Bronchial epithelial cell (primary cell): ENCODE results near the gene MAMDC2. TPM values are rescaled to one million over a fixed set of nuclear protein-coding genes. Genes with fewer than 3 reads are reported as not detected.

Source experiments
- DNase-seq: peaks from one replicate; pipeline ENCODE4 v3.0.0-alpha.2; 2010; ENCODE audit warnings: low read depth
- FAIRE-seq: peaks from 2 replicates; lab custom pipeline; 2011; peaks lifted over from hg19 to GRCh38; lab: Jason Lieb, UNC
- H3K27me3 ChIP-seq: 2 replicates; pipeline ENCODE4 v1.5.1; 2011; ENCODE audit warnings: low read length; ENCODE audit not compliant: control insufficient read depth, insufficient read depth
- H3K36me3 ChIP-seq: 2 replicates; pipeline ENCODE4 v1.5.1; 2011; ENCODE audit warnings: low read length; ENCODE audit not compliant: control insufficient read depth, insufficient read depth
- H3K4me3 ChIP-seq: 2 replicates; pipeline ENCODE4 v1.5.1; 2011; ENCODE audit warnings: mild to moderate bottlenecking, low read depth, low read length, control low read depth
- total RNA-seq: library from RNA; depleted of rRNA; stranded (reverse); fragments of >200 nt; gene quantifications from 2 replicates; pipeline ENCODE4 v1.2.1, GENCODE V29; 2014
- TF ChIP-seq, protein P1 (sequence below): IDR thresholded peaks from 2 replicates; pipeline ENCODE4 v1.5.1; 2011; ENCODE audit warnings: mild to moderate bottlenecking, moderate library complexity, low read length, control low read depth, inconsistent platforms; ENCODE audit not compliant: insufficient read depth, severe bottlenecking

MAMDC2 gene
- total RNA-seq, 1 donor from 2014 or later, result 0.53 TPM

DNA sequence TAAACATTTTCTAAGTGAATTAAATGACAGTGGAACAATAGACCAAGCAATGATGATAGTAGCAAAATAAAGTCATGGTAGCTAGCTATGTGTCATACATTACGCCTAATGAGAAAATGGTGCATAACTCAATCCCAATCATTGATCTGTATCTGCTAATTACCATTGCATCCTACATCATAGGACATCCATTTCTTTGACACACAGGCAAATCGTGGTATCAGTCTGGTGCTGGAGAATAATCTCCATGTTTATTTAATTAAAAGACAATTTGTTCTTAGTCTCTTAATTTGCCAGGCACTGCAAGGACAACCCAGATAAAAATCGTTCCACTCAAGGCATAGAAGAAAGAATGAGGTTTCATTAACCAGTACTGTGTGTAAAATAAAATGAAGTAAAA, 125.6 kb downstream of the MAMDC2 start:
- no peaks in the 10 kb centered on the region for H3K27me3 ChIP-seq
- DNase-seq (no peak), FAIRE-seq (no peak)
- no peaks in the 10 kb centered on the region for H3K36me3 ChIP-seq
- no peak overlapping the region for H3K4me3 ChIP-seq
- TF ChIP-seq, protein P1, sequence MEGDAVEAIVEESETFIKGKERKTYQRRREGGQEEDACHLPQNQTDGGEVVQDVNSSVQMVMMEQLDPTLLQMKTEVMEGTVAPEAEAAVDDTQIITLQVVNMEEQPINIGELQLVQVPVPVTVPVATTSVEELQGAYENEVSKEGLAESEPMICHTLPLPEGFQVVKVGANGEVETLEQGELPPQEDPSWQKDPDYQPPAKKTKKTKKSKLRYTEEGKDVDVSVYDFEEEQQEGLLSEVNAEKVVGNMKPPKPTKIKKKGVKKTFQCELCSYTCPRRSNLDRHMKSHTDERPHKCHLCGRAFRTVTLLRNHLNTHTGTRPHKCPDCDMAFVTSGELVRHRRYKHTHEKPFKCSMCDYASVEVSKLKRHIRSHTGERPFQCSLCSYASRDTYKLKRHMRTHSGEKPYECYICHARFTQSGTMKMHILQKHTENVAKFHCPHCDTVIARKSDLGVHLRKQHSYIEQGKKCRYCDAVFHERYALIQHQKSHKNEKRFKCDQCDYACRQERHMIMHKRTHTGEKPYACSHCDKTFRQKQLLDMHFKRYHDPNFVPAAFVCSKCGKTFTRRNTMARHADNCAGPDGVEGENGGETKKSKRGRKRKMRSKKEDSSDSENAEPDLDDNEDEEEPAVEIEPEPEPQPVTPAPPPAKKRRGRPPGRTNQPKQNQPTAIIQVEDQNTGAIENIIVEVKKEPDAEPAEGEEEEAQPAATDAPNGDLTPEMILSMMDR, result no peak

- no peaks in the 10 kb centered on the region for H3K27me3 ChIP-seq
- TF ChIP-seq, protein P1, result no peak
- no peaks in the 10 kb centered on the region for H3K36me3 ChIP-seq
- FAIRE-seq (no peak), DNase-seq (peak; percentile 10)
- H3K4me3 ChIP-seq, result no peak overlapping the region
Measured at GRCh38 chr9:70170151-70170790, 126.6 kb downstream of the MAMDC2 start.

- H3K27me3 ChIP-seq, result no peaks in the 10 kb centered on the region
- FAIRE-seq (no peak), DNase-seq (no peak)
- no peaks in the 10 kb centered on the region for H3K36me3 ChIP-seq
- no peak overlapping the region for H3K4me3 ChIP-seq
- TF ChIP-seq, protein P1, result no peak
Measured at GRCh38 chr9:70172532-70172931, 128.9 kb downstream of the MAMDC2 start.

DNA sequence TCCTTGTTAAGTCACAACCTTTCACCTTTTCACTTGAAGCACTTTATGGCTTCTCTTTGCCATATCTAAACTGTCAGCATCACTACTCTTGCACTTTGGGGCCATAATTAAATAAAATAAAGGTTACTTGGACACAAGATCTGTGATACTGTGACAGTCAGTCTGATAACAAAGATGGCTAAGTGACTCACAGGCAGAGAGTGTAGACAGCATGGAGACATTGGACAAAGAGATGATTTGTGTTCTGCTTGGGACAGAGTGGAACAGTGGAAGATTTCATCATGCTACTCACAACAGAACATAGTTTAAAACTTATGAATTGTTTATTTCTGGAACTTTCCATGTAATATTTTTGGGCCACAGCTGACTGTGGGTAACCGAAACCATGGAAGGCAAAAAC, 133.5 kb downstream of the MAMDC2 start:
- no peak for DNase-seq
- TF ChIP-seq, protein P1, result no peak
- Histone ChIP-seq H3K36me3 (no peaks in the 10 kb centered on the region), H3K27me3 (no peaks in the 10 kb centered on the region), H3K4me3 (no peak overlapping the region)
- no peak for FAIRE-seq

- no peaks in the 10 kb centered on the region for H3K36me3 ChIP-seq
- no peak overlapping the region for H3K4me3 ChIP-seq
- FAIRE-seq (peak; percentile 55), DNase-seq (peak; percentile 73)
- TF ChIP-seq, protein P1, result no peak
- no peaks in the 10 kb centered on the region for H3K27me3 ChIP-seq
Measured at GRCh38 chr9:70192707-70193106, 149.1 kb downstream of the MAMDC2 start.

GRCh38 chr9:70195456-70195855, 151.8 kb downstream of the MAMDC2 start:
- DNase-seq (peak; percentile 13), FAIRE-seq (no peak)
- H3K4me3 ChIP-seq, result no peak overlapping the region
- H3K27me3 ChIP-seq, result no peaks in the 10 kb centered on the region
- TF ChIP-seq, protein P1, result no peak
- no peaks in the 10 kb centered on the region for H3K36me3 ChIP-seq
